ENCODE data around the gene MLXIP.

MLXIP gene

DNA sequence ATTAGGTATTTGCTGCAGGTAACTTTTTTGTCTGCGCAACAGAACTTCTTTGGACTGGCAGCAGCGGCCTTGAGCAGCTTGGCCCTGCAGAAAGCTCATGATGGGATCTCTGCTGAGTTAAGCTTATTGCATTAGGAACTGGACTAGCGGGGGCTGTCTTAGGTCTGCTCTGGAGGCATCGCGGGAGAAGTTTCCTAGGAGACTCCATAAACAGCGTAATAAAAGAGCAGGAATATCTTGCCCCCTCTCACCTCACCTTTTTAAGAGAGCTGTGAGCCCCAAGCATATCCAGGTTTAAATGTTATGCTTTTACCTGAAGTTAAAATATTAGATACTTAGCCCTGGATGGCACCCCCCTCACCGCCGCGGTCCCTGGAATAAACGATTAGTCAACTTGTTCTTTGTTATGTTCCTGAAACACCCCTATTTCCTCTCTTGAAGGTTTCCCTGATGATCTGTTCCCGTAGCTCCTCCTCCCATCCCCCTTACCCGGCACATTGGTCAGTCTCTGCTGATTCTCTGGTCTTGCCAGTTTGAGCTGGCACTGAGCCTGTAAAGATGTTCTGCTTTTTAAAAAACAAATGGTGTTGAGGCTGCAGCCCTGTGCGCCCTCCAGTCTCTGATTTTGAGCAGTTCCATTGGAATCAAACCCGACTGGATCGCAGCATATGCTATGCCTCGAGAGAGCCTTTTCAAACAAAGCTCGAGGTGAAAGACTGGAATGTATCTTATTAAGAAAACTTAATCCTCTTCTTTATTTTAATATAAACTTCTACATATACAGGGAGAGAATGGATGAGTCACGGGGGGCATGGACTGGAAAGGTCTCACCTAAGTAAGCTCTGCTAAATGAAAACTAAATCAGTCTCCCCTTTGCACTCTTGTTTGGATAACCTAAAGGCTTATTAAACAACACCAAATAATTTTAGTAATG, 1.9 kb downstream of the MLXIP start:
- peak in 1 of 2 donors; percentile 45 for DNase-seq

DNA sequence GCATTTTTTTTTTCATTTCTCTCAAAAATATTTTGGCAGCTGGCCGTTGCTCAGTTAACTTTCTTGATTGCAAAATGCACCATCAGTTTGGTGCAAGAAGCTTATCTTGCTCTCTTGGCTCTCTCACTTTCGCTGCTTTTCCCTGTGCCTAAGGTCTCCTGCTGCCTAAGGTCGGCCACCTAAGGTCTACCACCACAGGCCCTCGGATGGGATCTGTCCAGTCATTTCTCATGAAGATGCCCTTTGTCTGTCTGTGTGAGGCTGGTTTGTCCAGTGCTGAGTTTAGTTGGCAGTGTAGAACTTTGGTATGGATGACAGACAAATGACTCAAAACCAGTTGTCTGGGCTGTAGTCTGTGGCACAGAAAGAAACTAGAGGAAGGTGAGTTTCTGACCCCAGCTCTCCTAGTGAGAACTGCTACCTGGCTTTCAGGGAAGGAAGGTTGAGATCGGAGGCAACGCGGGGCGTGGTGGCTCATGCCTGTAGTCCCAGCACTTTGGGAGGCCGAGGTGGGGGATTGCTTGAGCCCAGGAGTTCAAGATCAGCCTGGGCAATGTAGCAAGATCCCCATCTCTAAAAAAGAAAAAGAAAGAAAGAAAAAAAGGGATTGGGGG, 2.6 kb downstream of the MLXIP start:
- no peak for DNase-seq

DNA sequence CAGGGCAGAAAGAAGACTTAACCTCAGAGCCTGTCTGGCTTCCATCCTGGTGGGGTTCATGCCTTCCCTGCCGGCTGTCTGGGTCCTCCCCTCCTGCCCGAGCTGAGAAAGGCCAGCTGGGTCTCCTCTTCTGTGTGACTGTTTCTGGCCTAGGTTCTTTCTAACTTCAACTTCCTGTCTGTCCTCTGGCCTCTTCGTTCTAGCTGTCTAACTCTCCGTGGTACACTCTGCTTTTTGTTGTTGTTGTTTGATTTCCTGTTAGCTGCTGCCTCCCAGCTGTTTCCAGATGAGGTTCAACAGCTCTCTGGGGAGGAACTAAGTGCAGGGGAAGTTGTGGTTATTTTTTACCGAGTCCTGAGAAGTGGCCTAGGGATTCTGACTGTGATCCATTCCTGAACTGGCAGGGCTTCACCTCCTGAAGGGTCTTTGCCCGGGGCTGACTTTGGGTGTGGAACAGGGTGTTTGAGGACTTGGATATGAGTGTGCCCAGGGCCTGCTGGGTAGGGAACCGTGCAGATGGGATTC, 3.2 kb downstream of the MLXIP start:
- peak; percentile 43 to 58 for DNase-seq

DNA sequence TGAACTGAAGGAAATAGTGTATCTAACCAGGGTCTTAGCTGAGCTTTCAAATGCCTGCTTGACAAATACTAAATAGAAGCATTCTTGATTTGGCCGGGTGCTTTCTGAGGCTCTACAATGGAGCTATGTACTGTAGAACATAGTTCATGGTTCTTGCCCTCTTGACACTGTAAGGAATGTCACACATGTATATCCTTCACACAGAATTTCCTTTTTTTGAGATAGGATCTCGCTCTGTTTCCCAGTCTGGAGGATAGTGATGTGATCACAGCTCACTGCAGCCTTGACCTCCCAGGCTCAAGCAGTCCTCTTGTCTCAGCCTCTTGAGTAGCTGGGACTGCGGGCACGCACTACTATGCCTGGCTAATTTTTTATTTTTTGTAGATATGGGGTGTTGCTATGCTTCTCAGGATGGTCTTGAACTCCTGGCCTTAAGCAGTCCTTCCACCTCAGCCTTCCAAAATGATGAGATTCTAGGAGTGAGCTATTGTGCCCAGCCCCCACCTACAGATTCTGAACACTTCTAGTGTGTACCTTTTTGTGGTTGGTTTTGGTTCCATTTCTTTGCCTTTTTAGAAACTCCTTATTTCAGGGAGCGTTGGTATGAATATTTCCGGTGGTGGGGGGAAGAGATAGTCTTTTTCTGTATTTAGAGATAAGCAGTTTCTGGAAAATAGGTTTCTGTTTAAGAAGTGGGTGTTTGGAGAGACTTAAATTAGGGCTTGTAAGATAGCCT, 4.2 kb downstream of the MLXIP start:
- DNase-seq: no peak

DNA sequence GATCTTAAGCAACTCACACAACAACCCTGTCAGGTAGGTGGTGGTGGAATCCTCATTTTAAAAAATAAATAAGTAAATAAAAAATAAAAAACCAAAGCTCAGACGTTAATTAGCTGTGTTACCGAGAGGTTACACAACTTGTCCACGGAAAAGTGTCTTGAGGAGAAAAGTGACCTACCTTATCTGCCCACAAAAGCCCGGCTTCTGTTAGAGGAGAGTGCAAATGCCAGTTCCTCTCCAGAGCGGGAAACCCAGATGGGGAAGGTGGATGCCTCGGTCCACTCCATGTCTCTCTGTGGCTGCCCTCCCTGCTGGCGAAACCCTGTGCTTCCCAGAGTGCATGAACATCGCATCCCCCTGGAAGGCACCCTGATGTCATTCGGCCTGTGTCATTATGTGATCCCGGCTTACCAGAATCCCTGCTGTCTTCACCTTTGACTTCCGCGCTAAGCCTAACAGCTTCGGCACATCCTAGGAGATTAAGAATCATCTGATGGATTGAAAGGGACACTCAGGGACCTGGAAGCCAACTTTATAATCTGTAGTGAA, 6.4 kb downstream of the MLXIP start:
- no peak for DNase-seq

DNA sequence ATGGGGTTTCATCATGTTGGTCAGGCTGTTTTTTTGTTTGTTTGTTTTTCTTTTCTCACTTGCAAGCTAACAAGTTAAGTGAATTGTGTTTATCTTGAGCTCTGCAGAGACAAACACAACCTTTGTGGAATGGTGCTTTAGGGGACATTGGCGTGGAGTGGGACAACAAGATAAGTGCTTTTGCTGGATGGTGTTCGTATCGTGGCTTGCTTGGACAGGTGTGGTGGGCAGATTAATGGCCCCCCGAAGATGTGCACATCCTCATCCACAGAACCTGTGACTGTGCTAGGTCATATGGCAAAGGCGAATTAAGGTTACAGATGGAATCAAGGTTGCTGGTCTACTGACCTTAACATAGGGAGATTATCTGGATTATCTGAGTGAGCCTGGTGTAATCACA, 7.0 kb downstream of the MLXIP start:
- DNase-seq: no peak

DNA sequence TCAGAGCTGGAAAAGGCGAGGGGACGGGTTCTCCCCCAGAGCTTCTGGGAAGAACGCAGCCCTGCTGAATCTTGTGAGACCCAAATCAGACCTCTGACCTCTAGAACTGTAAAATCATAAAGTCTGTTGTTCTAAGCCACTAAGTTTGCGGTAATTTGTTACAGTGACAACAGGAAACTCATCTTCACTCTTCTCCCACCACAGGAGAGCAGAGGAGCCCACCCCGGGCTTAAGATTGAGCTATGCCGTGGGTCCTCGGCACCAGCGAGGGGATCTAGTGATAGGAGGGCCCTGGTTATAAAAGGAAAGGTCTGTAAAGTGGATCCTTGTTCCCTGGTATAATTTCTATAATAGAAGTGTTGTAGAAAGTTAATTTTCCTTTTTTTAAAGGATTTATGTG, 7.6 kb downstream of the MLXIP start:
- no peak for DNase-seq

DNA sequence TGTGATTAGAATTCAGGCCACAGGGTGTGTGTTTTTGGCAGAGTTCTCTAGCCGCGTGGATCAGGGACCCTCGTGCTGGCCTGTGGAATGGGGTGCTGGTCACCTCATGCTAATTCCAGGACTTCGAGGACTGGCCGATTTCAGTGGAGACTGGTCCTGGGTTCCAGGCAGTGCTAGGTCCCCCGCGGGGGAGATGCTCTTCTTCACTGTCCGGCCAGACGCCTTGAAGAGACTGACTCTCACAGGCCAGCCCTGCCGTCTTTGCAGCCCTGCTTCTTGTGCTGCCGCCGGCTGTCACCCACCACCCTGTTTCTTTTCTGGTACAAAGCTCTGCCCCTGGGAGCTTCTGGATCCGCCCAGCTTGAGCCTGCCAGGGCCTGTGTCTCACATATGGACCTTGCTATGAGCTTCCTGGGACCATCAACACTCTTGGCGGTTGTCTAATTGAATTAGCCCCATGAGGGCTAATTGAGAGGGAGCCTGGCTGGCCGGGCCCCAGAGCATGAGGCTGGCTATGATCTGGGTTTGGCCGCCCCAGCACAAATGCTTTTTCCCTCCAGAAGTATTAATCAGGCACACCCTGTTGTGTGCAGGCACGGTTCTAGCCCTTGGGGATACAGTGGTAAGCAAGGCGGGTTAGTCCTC, 8.2 kb downstream of the MLXIP start:
- no peak for DNase-seq

DNA sequence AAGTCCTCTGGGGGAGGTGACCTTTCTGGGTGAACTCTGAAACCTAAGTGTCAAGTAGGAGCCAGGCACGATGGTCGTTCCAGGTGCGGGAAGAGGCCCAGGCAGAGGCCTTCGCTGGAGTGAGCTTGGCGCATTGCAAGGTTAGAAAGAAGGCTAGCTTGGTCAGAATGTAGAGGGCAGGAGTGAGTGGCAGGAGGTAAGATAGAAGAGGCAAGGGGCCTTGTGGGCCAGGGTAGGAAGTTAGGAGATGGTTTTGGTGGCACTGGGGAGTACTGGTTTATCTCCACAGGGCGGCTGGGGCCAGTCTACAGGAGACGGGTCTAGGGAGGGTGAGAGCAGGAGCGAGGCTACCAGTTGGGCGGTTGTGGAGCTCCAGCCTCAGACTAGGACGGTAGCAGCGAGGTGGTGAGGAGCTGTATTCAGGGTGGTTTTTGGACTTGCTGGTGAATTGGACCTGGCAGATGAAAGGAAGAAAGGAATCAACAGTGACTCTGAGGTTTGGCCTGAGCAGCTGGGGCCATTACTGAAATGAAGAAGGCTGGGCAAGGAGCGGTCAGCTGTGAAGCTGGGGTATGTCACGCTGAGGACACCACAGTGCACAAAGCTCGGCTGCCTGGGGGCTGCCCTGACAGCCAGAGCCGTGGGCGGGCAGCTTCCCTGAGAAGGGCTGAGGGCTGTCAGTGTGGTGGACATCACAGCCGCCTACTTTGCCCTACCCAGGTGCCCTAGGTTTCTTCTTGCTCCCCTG, 9.0 kb downstream of the MLXIP start:
- no peak for DNase-seq

DNA sequence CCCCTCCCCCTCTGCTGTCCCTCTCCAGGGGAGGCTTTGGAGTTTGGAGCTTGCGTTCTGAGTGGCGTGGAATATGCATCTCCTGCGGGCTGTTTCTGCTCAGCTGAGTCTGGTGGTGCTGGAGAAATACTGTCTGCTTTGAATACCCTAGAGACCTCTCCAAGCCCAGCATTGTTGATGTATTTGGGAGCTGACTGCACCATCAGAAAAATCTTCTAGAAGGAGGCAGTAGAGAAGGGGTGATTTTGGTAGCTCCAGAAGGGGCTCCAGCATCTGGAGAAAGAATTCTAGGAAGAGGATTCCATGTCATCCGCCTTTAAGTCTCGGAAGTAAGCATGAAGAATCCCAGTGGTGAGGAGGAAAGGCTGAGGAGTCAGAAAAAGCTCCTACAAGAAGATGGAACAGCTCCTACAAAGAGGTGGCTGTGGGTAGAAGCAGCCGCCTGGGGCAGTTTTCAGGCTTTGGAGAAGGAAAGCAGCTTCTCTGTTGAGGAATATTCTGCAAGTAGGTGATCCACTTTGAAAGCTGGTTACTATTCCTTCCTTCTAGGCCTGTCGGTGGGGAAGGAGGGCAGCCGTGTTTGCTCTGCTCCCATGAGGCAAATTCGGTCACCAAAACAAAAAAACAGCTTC, 9.7 kb downstream of the MLXIP start:
- no peak for DNase-seq

DNA sequence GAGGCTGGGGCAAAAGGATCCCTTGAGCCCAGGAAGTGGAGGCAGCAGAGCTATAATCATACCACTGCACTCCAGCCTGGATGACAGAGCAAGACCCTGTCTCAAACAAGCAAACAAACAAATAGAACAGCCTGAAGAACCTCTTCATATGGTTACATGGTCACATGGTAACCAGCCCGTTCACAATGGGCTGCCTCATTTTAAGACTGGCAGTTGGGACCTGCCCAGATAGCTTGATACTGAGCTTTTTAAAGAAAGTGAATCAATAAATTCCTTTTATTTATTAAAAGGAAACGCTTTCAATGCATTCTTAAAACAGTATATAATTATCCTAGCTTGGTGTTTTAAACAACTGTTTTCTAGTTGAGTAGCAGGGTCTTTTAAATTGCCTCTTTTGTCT, 10.5 kb downstream of the MLXIP start:
- DNase-seq: no peak

DNA sequence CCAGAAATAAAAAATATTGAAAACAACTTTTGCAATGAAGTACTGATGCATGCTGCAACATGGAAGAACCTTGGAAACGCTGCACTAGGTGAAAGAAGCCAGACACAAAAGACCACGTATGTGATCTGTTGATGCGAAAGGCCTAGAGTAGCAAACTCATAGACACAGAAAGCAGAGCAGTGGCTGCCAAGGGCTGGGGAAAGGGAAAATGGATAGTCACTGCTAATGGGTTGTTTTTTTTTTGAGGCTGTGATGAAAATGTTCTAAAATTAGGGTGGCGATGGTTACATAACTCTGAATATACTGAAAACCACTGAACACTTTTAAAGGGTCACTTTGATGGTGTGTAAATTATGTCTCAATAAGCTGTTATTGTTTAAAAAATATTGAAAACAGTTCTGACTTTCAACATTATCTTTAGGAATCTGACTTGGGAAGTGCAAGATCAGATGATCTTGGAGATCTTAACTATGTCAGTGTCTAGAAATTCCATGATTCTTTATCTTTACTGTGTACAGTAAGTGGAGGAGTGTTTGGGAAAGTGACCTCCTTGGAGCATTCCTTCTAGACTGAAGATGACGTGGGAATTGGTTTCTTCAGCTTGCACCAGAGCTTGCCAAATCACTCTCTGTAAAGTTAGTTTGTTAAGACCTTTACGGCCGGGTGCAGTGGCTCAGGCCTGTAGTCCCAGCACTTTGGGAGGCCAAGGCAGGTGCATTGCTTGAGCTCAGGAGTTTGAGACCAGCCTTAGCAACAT, 12.4 kb downstream of the MLXIP start:
- no peak for DNase-seq

DNA sequence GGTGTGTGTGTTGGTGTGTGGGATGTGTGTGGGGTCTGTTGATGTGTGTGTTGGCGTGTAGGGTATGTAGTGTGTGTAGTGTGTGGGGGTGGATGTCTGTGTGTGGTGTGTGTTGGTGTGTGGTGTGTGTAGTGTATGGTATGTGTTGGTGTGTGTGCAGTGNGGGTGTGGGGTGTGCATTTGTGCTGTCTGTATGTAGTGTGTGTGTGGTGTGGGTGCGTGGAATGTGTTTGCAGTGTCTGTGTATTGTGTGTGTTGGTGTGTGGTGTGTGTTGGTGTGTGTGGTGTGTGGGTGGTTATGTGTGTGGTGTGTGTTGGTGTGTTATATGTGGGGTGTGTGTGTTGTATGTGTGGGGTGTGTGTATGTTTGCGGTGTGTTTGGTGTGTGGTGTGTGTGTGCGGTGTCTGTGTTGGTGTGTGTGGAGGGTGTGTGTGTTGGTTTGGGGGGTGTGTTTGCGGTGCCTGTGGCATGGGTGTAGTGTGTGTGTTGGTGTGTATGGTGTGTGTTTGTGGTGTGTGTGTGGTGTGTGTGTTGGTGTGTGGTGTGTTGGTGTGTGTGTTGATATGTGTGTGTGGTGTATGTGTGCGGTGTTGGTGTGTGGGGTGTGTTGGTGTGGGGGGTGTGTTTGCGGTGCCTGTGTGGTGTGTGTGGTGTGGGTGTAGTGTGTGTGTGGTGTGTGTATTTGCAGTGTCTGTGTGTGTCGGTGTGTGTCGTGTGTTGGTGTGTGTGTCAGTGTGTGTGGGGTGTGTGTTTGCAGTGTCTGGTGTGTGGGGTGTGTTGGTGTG, 14.7 kb downstream of the MLXIP start:
- no peak for DNase-seq

DNA sequence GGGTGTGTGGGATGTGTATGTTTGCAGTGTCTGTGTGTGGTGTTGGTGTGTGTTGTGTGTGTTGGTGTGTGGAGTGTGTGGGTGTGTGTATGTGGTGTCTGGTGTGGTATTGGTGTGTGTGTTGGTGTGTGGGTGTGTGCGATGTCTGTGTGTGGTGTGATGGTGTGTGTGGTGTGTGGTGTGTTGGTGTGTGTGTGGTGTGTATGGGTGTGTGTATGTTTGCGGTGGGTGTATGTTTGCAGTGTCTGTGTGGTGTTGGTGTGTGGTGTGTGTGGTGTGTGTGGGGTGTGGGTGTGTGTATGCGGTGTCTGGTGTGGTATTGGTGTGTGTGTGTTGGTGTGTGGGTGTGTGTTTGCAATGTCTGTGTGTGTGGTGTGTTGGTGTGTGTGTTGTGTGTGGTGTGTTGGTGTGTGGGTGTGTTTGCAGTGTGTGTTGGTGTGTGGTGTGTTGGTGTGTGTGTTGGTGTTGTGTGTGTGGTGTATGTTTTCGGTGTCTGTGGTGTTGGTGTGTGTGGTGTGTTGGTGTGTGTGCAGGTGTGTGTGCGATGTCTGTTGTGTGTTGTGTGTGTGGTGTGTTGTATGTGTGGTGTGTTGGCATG, 15.7 kb downstream of the MLXIP start:
- no peak for DNase-seq

DNA sequence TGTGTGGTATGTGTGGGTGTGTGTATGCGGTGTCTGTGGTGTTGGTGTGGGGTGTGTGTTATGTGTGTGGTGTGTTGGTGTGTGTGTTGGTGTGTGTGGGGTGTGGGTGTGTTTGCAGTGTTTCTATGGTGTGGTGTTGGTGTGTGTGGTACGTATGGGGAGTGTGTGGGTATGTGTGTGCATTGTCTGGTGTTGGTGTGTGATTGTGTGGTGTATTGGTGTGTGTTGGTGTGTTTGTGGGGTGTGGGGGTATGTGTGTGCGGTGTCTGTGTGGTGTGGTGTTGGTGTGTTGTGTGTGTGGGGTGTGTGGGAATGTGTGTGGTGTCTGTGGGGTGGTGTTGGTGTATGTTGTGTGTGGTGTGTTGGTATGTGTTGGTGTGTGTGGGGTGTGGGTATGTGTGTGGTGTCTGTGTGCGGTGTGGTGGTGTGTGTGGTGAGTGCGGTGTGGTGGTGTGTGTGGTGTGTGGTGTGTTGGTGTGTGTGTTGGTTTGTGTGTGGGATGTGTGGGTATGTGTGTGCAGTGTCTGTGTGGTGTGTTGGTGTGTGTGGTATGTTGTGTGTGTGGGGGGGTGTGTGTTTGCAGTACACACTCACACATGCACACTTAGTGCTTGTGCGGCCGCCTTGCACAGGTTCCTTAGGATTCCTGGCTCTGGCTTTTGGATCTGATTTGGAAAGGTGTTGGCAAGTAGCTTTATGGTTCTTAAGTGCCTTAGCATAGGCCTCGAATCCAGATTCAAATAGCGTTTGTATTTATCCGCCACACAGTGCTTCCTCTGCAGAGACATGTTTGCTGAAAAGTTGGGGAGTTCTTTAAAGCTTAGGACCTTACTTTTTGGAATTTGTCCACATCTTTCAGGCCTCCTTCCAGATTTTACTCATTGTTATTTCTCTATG, 16.4 kb downstream of the MLXIP start:
- DNase-seq: peak in 1 of 2 donors; percentile 29

DNA sequence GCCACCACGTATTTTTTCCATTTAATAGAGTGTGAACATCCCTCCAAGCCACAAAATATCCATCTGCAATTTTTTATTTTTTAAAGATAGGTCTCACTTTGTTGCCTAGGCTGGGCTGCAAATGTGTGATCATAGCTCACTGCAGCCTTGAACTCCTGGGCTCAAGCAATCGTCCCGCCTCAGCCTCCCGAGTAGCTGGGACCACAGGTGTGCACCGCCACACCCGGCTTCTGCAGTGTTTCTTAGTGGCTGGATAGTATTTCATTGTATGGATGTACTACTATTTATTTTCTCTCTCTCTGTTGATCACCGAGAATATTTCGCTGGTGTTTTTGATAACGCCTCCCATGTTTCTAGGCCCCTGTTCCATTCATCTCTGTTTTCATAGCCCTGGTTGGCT, 17.5 kb downstream of the MLXIP start:
- no peak for DNase-seq

DNA sequence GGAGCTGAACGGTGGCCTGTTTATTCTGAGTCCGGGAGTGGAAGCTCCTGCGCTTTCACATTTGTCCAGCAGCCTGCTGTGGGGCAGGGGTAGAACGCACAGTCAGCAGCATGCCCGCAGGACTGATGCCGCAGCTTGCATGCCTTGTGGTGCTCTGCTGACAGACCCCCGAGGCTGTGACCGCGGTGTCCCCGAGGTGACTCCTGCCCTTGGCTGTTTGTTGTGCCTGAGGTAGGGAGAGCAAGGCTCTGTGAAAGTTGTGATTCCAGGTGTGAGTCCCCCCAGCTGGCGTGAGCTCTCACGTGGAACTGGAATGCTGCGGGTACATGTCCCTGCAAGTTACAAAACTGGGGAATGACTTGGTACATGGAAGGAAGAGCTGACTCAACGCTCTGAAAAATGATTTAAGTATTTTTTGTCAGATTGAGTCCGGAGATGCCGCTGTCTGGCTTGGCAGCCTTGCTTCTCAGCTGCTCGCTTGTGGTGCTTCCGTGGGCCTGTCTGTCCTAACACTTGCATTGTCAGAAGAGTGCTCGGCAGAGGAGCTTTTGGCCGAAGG, 18.1 kb downstream of the MLXIP start:
- DNase-seq: no peak

DNA sequence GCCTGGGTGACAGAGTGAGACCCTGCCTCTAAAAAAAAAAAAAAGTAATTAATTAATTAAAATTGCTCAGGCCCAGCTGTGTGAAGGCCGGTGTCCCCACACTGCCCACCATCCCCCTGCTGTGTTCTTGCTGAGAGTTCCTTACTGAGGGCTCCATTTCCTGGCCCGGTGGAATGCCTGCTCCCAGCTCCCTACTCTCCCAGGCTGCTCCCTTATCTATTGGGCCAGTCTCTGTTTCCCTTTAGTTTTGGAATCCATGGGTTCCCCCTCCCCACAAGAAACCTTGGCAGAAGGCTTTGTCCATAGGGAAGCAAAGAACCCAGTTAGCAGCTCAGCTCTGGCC, 19.0 kb downstream of the MLXIP start:
- DNase-seq: no peak

All from CD4-positive, alpha-beta T cell treated with Interleukin-1 beta for 1 hour (primary cell).